ENCODE results near the gene RAP1GAP2. TPM values are rescaled to one million over a fixed set of nuclear protein-coding genes. Genes with fewer than 3 reads are reported as not detected.
"Not testable (repeated sequence)": the region's sequence is repeated elsewhere in the genome, so short reads cannot be mapped to it uniquely, and the experiment has no call there.

RAP1GAP2 gene
- total RNA-seq, 2 donors from 2014 or later = 22.4 to 32.9 TPM

DNA sequence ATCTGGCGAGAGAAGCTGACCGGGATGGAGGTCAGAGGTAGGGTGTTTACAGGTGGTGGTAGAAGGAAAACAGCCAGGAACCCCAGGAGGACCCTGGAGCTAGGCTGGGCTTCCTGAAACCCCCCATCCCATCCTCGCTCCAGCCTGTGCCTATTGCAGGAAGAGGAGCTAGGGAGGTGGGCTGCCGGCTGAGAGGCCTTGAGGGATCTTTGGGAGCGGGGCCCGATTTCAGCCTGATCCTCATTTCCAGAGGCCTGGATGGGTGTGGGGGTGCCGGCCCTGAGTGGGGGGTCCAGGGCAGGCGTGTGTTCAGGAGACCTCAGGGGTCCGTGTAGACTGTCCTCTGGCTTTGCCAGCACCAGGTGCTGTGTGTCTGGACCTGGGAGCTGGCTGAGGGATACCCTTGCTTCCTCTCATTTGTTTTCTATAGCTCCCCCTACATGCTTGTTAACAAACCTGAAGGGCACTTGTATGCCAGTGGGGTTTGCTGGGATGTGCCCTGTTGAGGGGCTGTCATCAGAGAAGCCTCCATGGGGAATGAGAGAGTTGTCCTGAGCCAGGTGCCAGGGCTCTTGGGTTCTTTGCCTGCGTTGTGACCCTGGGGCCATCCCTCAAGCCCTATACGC lies 18.9 kb upstream of the RAP1GAP2 start:
- no peaks in the 10 kb centered on the region for H3K4me1 ChIP-seq
- no peaks in the 10 kb centered on the region for H3K27me3 ChIP-seq
- H3K27ac ChIP-seq = no peak overlapping the region
- no peaks in the 10 kb centered on the region for H3K36me3 ChIP-seq
- DNase-seq (ENCODE audit: low spot score) = no peak
- peak overlapping the region in 1 of 2 donors; percentile 41 for H3K4me3 ChIP-seq
- TF ChIP-seq, protein P1, sequence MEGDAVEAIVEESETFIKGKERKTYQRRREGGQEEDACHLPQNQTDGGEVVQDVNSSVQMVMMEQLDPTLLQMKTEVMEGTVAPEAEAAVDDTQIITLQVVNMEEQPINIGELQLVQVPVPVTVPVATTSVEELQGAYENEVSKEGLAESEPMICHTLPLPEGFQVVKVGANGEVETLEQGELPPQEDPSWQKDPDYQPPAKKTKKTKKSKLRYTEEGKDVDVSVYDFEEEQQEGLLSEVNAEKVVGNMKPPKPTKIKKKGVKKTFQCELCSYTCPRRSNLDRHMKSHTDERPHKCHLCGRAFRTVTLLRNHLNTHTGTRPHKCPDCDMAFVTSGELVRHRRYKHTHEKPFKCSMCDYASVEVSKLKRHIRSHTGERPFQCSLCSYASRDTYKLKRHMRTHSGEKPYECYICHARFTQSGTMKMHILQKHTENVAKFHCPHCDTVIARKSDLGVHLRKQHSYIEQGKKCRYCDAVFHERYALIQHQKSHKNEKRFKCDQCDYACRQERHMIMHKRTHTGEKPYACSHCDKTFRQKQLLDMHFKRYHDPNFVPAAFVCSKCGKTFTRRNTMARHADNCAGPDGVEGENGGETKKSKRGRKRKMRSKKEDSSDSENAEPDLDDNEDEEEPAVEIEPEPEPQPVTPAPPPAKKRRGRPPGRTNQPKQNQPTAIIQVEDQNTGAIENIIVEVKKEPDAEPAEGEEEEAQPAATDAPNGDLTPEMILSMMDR (IDR thresholded peaks at IDR 0.05) = no peak
- no peaks in the 10 kb centered on the region for H3K9me3 ChIP-seq

DNA sequence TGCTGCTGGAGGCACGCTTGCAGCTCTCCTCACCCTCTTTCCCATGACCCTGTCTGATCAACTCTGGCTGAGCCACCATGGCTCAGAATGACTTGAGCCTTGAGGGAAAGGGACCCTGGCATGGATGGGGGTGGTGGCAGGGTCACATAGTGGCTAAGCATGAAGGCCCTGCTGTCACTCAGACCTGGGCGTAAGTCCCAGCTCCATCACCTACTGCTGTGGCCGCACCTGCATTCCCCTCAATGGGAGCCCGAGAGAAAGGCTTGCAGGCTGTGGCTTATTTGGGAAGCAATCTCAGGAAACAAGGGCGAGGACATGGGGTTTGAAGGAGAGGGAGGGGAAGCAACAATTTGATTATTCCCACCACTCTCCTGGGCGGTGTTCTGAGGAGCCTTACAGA lies 17.7 kb upstream of the RAP1GAP2 start:
- TF ChIP-seq, protein P1 (IDR thresholded peaks at IDR 0.05) = no peak
- Histone ChIP-seq H3K4me1 (no peaks in the 10 kb centered on the region), H3K27ac (no peak overlapping the region), H3K27me3 (no peaks in the 10 kb centered on the region), H3K9me3 (no peaks in the 10 kb centered on the region), H3K4me3 (no peak overlapping the region), H3K36me3 (no peaks in the 10 kb centered on the region)
- no peak for DNase-seq (ENCODE audit: low spot score)

DNA sequence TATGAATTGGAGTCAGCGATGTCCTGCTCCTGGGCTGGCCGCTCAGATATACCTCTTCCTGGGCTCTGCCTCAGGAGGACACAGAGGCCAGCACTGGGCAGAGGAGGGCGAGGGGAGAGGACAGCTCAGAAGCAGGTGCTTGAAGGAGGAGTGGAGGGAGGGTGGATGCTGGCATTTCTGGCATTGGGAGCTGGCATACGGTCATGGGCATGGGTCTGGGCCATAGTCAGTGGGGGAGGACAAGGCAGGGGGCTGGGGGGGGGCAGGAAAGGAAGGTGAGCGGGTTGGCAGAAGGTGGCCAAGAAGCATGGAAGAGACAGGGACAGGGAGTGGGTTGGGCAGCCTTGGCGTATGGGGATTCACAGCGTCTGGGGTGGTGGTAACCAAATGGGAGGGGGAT lies 16.7 kb upstream of the RAP1GAP2 start:
- Histone ChIP-seq H3K9me3 (no peaks in the 10 kb centered on the region), H3K27me3 (no peaks in the 10 kb centered on the region), H3K4me1 (no peaks in the 10 kb centered on the region), H3K36me3 (no peaks in the 10 kb centered on the region), H3K4me3 (no peak overlapping the region), H3K27ac (no peak overlapping the region)
- no peak for DNase-seq (ENCODE audit: low spot score)
- TF ChIP-seq, protein P1 (IDR thresholded peaks at IDR 0.05) = no peak

DNA sequence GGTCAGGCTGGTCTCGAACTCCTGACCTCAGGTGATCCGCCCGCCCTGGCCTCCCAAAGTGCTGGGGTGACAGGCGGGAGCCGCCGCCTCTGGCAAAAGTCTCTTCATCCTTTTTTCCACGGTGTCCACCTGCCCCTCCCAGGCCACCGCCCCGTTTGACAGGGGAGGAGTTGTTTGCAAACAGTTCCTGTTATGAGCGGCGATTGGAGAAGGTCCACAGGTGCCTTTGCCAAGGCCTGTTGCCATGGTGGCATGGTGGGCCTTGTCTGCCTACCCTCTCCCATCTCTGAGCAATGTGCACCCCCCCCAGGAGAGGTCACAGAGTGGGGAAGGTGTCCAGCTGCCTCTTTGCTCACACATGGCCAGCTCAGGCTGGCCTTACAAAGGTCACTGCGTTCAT lies 16.0 kb upstream of the RAP1GAP2 start:
- Histone ChIP-seq H3K27me3 (no peaks in the 10 kb centered on the region), H3K9me3 (no peaks in the 10 kb centered on the region), H3K36me3 (no peaks in the 10 kb centered on the region), H3K4me3 (no peak overlapping the region), H3K4me1 (no peaks in the 10 kb centered on the region), H3K27ac (no peak overlapping the region)
- TF ChIP-seq, protein P1 (IDR thresholded peaks at IDR 0.05) = no peak
- no peak for DNase-seq (ENCODE audit: low spot score)

DNA sequence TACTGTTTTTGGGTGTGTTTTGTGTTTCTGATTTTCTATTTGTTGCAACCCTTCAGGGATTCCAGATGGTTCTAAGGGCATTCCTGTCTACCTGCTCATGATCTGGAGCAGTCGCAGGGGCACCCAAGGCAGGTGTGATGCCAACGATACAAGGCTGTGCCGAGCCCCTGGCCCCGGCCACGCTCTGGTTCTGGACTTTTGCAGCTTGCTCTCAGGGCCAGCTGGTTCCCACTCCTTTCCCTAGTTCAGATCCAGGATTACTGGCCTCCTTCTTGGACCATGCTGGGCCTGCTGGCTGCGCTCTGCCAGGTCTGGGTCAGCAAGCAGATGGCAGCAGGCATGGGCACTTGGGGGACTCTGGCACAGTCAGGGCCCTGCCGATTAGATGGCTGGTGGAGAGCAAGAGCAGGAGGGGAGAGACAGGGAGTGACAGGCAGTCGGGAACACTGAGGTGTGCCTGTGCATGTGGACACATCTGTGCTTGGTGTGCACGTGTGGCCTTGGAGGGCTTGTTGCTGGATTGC lies 15.2 kb upstream of the RAP1GAP2 start:
- no peaks in the 10 kb centered on the region for H3K27me3 ChIP-seq
- DNase-seq (ENCODE audit: low spot score) = no peak
- H3K27ac ChIP-seq = no peak overlapping the region
- no peaks in the 10 kb centered on the region for H3K9me3 ChIP-seq
- TF ChIP-seq, protein P1 (IDR thresholded peaks at IDR 0.05) = no peak
- no peak overlapping the region for H3K4me3 ChIP-seq
- no peaks in the 10 kb centered on the region for H3K36me3 ChIP-seq
- peaks cover 0 to under 1% of the 10 kb centered on the region in 2 donors for H3K4me1 ChIP-seq

DNA sequence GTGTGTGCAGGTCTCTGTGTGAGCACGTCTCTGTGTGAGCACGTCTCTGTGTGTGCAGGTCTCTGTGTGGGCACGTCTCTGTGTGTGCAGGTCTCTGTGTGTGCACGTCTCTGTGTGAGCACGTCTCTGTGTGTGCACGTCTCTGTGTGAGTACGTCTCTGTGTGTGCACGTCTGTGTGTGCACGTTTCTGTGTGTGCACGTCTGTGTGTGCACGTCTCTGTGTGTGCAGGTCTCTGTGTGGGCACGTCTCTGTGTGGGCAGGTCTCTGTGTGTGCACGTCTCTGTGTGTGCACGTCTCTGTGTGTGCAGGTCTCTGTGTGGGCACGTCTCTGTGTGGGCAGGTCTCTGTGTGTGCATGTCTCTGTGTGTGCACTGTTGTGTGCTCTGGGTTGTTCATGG lies 14.6 kb upstream of the RAP1GAP2 start:
- H3K4me3 ChIP-seq; H3K4me1 ChIP-seq; DNase-seq (ENCODE audit: low spot score); H3K27ac ChIP-seq; H3K9me3 ChIP-seq; H3K36me3 ChIP-seq; H3K27me3 ChIP-seq: not testable (repeated sequence)
